GM12892 (cell line): ENCODE measurements around the gene TMEM184A.

Experiments used
- POLR2A ChIP-seq: IDR thresholded peaks from 2 replicates; pipeline ENCODE4 v1.6.1; 2011; ENCODE audit warnings: low read depth, low read length, control low read depth
- POLR2AphosphoS5 ChIP-seq: IDR thresholded peaks from 2 replicates; pipeline ENCODE4 v1.6.1; 2011; ENCODE audit warnings: low read depth, low read length, control low read depth

- TF ChIP-seq POLR2A = no peak
- no peak for TF ChIP-seq POLR2AphosphoS5
Measured at GRCh38 chr7:1544178-1544895, 11.7 kb downstream of the TMEM184A start.
